Pancreas (tissue), 10 donors: ENCODE results near the gene URB1. TPM values are rescaled to one million over a fixed set of nuclear protein-coding genes. Genes with fewer than 3 reads are reported as not detected.

Experiments
- ATAC-seq, 4 donors: fragments of 200-7000 bp; cut with Tn5 transposase; one replicate each; pipeline versions ENCODE4 v1.8.0 to v1.9.1; 2020; ENCODE audit warnings: mild to moderate bottlenecking in 4 of 4, moderate library complexity in 4 of 4
- DNase-seq, 6 donors: peaks; one replicate each; pipeline ENCODE4 v3.0.0-alpha.2; 2020
- FAIRE-seq: peaks from 2 replicates; lab custom pipeline; 2012; peaks lifted over from hg19 to GRCh38; lab: Jason Lieb, UNC
- H3K27ac ChIP-seq, 4 donors: fragments of 200-600 bp; sonication (generic); 1 replicate in 3 of 4; 2 replicates in 1 of 4; pipeline versions ENCODE4 v1.5.0 to v1.8.0; 2020
- H3K27me3 ChIP-seq, 4 donors: fragments of 200-600 bp; one replicate each; pipeline ENCODE4 v1.8.0; 2021
- H3K36me3 ChIP-seq, 3 donors: fragments of 200-600 bp; sonication (generic) in 1 of 3; one replicate each; pipeline versions ENCODE4 v1.5.0 to v1.8.0; 2020 to 2021
- H3K4me1 ChIP-seq, 3 donors: fragments of 200-600 bp; one replicate each; pipeline ENCODE4 v1.8.0; 2021
- H3K4me3 ChIP-seq, 4 donors: fragments of 200-600 bp; sonication (generic) in 2 of 4; one replicate each; pipeline versions ENCODE4 v1.5.0 to v1.8.0; 2020 to 2021
- H3K9me3 ChIP-seq, 4 donors: fragments of 200-600 bp; one replicate each; pipeline ENCODE4 v1.8.0; 2021
- CTCF ChIP-seq, 4 donors: fragments of 200-600 bp; sonication (generic) in 3 of 4; IDR thresholded peaks; one replicate each; pipeline versions ENCODE4 v1.5.0 to v1.8.0; 2021; ENCODE audit warnings: antibody characterized with exemption in 4 of 4
- WGBS, 2 donors: extraction: QIAGEN DNeasy Blood & Tissue Kit; methylation state at CpG; one replicate each; pipeline ENCODE4 v1.1.7; 2013; 5-methylcytosine and 5-hydroxymethylcytosine counted together
- intact Hi-C, 3 donors: fragments of 100-400 bp; cut with DNase I; formaldehyde crosslinking; loops; one replicate each; pipeline versions ENCODE4 v1.11.1 to v1.14.2; 2022
- polyA plus RNA-seq, 2 donors: library from polyadenylated mRNA; stranded (reverse); fragments of 200-250 nt; gene quantifications; one replicate each; pipeline ENCODE4 v1.2.3, GENCODE V29; 2013
- total RNA-seq, 6 donors: library from RNA; stranded (reverse); fragmentation: NEBNext Ultra II Directional in 4 of 6; extraction: Animal tissue kit (Norgen Biotek cat#: 25700) in 4 of 6; gene quantifications; one replicate each; pipeline versions ENCODE4 v1.2.1 to v1.2.4, GENCODE V29; 2021 to 2023
- donor health status: healthy with polysubstance abuse.
- donor health status: DM: no; HTN: no; CAD: no; lungs with moderate emphysema.
- donor health status: DM: no; HTN: no; CAD: no.
- donor health status: control.
- donor health status: control.
- donor health status: Bipolar disorder and iron deficiency.
- donor health status: DM: yes; HTN: yes; CAD: no.
- donor health status: DM: no; HTN: no; CAD: no.
- donor health status: DM: no; HTN: no; CAD: no.
- donor health status: DM: yes; HTN: yes; CAD: no.

The URB1 gene
- total and polyA plus RNA-seq, 8 donors: 2.9 to 11.0 (median 7.3) TPM

GRCh38 chr21:32261929-32262328 lies 130.9 kb downstream of the URB1 start:
- intact Hi-C loops: loop anchor here in 2 of 3 donors (5.0 to 10.0 kb wide), 2 partner anchors 395 to 487 kb away; no protein-coding TSS in a partner anchor
- FAIRE-seq: no peak
- no peak for TF ChIP-seq CTCF (IDR thresholded peaks at IDR 0.05)
- WGBS, 2 donors: 91 to 93% methylated on average over 5 of the region's 5 CpGs
- no peak overlapping the region for H3K4me3 ChIP-seq
- DNase-seq: no peak
- H3K4me1 ChIP-seq: peaks cover 0 to 6% (median 3%) of the 10 kb centered on the region in 3 donors
- H3K36me3 ChIP-seq: no peaks in the 10 kb centered on the region
- ATAC-seq: no peak
- no peaks in the 10 kb centered on the region for H3K9me3 ChIP-seq
- no peak overlapping the region for H3K27ac ChIP-seq
- no peaks in the 10 kb centered on the region for H3K27me3 ChIP-seq

Other genes starting within 250 kb of the URB1 start
- 1 to 10 TPM; 2.0 to 4.2 (median 2.8) TPM for gene MIS18A, start 114.0 kb downstream of the URB1 start, total RNA-seq
- gene MIS18A, start 114.0 kb downstream of the URB1 start, polyA plus RNA-seq: 1 to 10 TPM; 2.2 to 3.8 TPM
- gene MRAP, start 94.2 kb downstream of the URB1 start, total RNA-seq: 1 to 10 TPM in 1 of 6 donors, under 1 TPM in 1, not detected in 4; 0.28 to 1.0 TPM
- gene MRAP, start 94.2 kb downstream of the URB1 start, polyA plus RNA-seq: under 1 TPM in 1 of 2 donors, not detected in 1; 0.23 TPM
- gene EVA1C, start 19.7 kb upstream of the URB1 start, total RNA-seq: 10 to 100 TPM in 3 of 6 donors, 1 to 10 TPM in 3; 7.9 to 13.4 (median 10.6) TPM
- 10 to 100 TPM; 20.7 to 35.9 TPM for gene EVA1C, start 19.7 kb upstream of the URB1 start, polyA plus RNA-seq
- gene TCP10L, start 192.5 kb upstream of the URB1 start, total RNA-seq: under 1 TPM in 3 of 6 donors, not detected in 3; 0.26 to 0.47 (median 0.46) TPM
- gene TCP10L, start 192.5 kb upstream of the URB1 start, polyA plus RNA-seq: 1 to 10 TPM in 1 of 2 donors, under 1 TPM in 1; 0.27 to 1.9 TPM
- 10 to 100 TPM; 11.8 to 24.3 (median 17.7) TPM for gene CFAP298, start 219.4 kb upstream of the URB1 start, total RNA-seq
- 10 to 100 TPM; 36.0 to 36.2 TPM for gene CFAP298, start 219.4 kb upstream of the URB1 start, polyA plus RNA-seq